Ammon's horn (tissue), 1 donor: ENCODE measurements around the gene MYO15B.

ENCODE experiments used
- DNase-seq: peaks from one replicate; pipeline ENCODE4 v3.0.0-alpha.2; 2016; ENCODE audit warnings: low spot score

MYO15B gene

GRCh38 chr17:75558666-75559530, 28.7 kb upstream of the MYO15B start:
- DNase-seq, result no peak

GRCh38 chr17:75559958-75560533, 27.6 kb upstream of the MYO15B start:
- DNase-seq, result no peak

- DNase-seq, result no peak
Observed at GRCh38 chr17:75561927-75562603, 25.5 kb upstream of the MYO15B start.

- DNase-seq, result no peak
Observed at GRCh38 chr17:75563063-75563758, 24.4 kb upstream of the MYO15B start.

- DNase-seq, result no peak
Observed at GRCh38 chr17:75564195-75564594, 23.4 kb upstream of the MYO15B start.

GRCh38 chr17:75565066-75565465, 22.5 kb upstream of the MYO15B start:
- DNase-seq, result no peak

GRCh38 chr17:75565618-75566017, 22.0 kb upstream of the MYO15B start:
- DNase-seq, result no peak

- DNase-seq, result no peak
Observed at GRCh38 chr17:75566416-75566815, 21.2 kb upstream of the MYO15B start.

GRCh38 chr17:75566834-75567233, 20.8 kb upstream of the MYO15B start:
- DNase-seq, result no peak

GRCh38 chr17:75568412-75569255, 19.0 kb upstream of the MYO15B start:
- DNase-seq, result no peak

GRCh38 chr17:75570034-75570676, 17.4 kb upstream of the MYO15B start:
- DNase-seq, result no peak

- DNase-seq, result no peak
Observed at GRCh38 chr17:75570772-75571171, 16.8 kb upstream of the MYO15B start.

- peak; percentile 61 for DNase-seq
Observed at GRCh38 chr17:75571197-75571884, 16.3 kb upstream of the MYO15B start.

GRCh38 chr17:75571885-75572215, 15.8 kb upstream of the MYO15B start:
- no peak for DNase-seq

GRCh38 chr17:75572713-75573539, 14.7 kb upstream of the MYO15B start:
- no peak for DNase-seq

GRCh38 chr17:75573540-75573957, 14.1 kb upstream of the MYO15B start:
- no peak for DNase-seq

GRCh38 chr17:75573994-75574393, 13.6 kb upstream of the MYO15B start:
- DNase-seq, result no peak

- DNase-seq, result no peak
Observed at GRCh38 chr17:75574404-75575036, 13.1 kb upstream of the MYO15B start.

- DNase-seq, result no peak
Observed at GRCh38 chr17:75575197-75575596, 12.4 kb upstream of the MYO15B start.
